Brain microvascular endothelial cell (primary cell): Measurements from ENCODE around the gene LRRC8A.
A peak's percentile ranks its signal among the peaks of the same experiment; 100 is the strongest.

ENCODE experiments used
- DNase-seq: peaks from one replicate; pipeline ENCODE4 v3.0.0-alpha.2; 2020
- H3K27ac ChIP-seq: fragments of 250-450 bp; sonication (Bioruptor Pico); 2 replicates; pipeline ENCODE4 v1.5.1; 2020; ENCODE audit warnings: mild to moderate bottlenecking, moderate library complexity
- H3K27me3 ChIP-seq: fragments of 250-450 bp; sonication (Bioruptor Pico); replicated peaks from 2 replicates; pipeline ENCODE4 v1.5.1; 2020; ENCODE audit warnings: mild to moderate bottlenecking
- H3K36me3 ChIP-seq: fragments of 250-450 bp; sonication (Bioruptor Pico); replicated peaks from 2 replicates; pipeline ENCODE4 v1.5.1; 2020; ENCODE audit warnings: mild to moderate bottlenecking
- H3K4me3 ChIP-seq: 2 replicates; pipeline ENCODE4 v1.5.1; 2011; ENCODE audit warnings: low read depth, mild to moderate bottlenecking, control low read depth, low read length, moderate library complexity
- in situ Hi-C: cut with HindIII; loops from 2 replicates; pipeline ENCODE4 v1.10.0; 2017; ENCODE audit warnings: low sequenced_read_pairs, low pct_ligation_motif_present
- TF ChIP-seq, protein P1 (sequence below): IDR thresholded peaks from 2 replicates; pipeline ENCODE4 v1.5.1; 2011; ENCODE audit warnings: low read depth, mild to moderate bottlenecking, moderate library complexity, low read length, control low read depth, inconsistent platforms; ENCODE audit errors: missing control alignments

Gene LRRC8A

DNA sequence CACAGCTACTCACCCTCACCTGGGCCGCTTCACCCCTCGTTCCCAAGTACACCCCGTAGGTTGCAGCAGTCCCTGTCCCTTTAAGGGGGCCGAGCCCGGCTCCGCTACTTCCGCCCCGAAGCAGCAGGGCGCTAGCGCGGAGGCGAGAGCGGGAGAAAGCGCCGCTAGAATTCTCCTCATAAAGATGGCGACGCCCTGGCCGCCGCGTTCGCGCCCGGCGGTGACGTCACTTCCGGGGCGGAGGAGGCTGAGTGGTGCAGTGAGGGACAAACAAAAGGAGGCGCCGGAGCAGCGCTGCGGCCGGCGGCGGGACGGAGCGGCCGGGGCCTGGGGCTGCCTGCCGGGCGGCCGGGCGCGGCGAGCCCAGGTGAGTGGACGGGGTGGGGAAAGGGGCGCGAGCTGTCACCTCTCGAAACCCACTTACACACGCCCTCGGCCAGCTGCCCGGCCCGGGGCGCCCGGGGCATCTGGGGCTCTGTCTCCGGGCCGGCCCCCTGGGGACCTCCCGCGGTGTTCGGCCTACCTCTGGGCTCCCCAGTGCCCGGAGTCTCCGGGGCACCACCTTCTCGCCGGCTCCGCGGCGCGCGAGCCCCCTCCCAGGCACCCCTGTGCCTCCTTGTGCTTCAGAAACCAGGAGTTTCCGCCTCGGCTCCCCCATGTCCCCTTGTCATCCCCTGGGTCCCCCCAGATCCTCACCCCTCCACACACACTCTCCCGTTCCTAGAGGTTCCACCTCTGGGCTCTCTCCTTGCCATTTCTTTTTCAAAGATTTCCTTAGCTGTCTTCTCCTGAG, at the start of gene LRRC8A, which contains the start of gene KYAT1:
Gene LRRC8A, plus strand, starts transcription at position 250 of the 793 bp plus-strand sequence. CDS start 25,032 bp downstream, outside the sequence.
Gene KYAT1, minus strand, starts transcription at position 67 of the 793 bp plus-strand sequence. CDS start 36,545 bp downstream, outside the sequence.
- peak; percentile 93 for DNase-seq
- Histone ChIP-seq H3K27me3 (no peaks in the 10 kb centered on the region), H3K36me3 (peaks cover 15% of the 10 kb centered on the region), H3K27ac (peak within 1 kb of the TSS; percentile 69), H3K4me3 (peak within 1 kb of the TSS; percentile 93)
- in situ Hi-C loops = no loop called here
- TF ChIP-seq, protein P1, sequence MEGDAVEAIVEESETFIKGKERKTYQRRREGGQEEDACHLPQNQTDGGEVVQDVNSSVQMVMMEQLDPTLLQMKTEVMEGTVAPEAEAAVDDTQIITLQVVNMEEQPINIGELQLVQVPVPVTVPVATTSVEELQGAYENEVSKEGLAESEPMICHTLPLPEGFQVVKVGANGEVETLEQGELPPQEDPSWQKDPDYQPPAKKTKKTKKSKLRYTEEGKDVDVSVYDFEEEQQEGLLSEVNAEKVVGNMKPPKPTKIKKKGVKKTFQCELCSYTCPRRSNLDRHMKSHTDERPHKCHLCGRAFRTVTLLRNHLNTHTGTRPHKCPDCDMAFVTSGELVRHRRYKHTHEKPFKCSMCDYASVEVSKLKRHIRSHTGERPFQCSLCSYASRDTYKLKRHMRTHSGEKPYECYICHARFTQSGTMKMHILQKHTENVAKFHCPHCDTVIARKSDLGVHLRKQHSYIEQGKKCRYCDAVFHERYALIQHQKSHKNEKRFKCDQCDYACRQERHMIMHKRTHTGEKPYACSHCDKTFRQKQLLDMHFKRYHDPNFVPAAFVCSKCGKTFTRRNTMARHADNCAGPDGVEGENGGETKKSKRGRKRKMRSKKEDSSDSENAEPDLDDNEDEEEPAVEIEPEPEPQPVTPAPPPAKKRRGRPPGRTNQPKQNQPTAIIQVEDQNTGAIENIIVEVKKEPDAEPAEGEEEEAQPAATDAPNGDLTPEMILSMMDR = no peak

DNA sequence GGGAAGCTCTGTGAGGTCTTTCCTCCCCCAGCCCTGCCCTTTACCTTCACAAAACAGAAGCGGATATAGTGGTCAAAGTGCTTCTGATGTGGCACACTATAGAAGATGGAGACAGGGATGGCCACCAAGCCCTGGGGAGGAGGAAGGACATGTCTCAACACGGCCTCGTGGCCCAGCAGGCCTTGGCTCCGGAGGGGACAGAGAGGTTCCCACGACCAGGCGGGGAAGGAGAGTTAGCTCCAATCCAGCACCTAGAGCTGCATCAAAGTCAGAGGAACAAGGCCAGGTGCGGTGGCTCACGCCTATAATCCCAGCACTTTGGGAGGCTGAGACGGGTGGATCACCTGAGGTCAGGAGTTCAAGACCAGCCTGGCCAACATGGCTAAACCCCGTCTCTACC, 48.2 kb upstream of the LRRC8A start:
- TF ChIP-seq, protein P1 = no peak
- in situ Hi-C loops = no loop called here

DNA sequence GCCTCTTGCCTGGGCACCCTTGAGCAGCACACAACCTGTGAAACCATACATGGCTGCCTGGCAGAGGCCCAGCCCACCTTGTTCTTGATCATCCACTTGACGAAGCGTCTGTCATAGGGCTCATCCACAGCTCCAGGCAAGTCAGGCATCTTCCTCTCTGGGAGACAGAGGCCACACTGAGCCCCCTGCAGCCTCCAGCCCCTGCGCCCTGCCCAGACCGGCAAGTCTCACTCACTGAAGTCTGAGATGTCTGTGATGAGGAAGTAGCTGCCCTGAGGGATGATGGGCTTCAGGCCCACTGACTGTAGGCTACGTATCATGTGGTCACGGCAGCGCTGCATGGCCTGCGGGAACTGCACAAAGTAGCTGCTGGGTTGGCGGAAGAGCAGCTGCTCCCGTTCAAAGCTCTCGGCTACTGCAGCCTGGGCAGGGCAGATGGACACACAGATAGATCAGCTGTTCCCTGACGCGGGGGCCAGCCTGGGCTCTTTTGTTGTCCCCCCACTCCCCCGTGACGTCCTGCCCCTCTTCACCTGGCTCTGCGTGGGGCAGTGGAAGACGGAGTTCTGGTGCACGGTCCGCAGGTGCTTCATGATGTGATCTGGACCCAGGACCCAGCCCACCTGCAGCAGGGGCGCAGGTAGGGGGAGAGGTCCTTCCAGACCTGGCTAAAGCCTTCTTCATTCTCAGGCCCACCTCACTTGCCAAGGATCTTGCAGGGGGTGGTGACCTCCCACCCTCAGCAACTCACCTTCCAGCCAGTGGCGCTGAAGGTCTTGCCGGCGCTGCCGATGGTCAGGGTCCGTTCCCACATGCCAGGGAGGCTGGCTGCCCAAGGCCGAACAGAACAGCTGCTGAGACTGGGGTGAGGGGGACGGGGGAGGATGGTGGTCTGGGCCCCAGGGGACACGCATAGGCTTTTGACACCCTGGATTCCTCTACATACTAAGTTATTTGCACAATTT, 46.4 kb upstream of the LRRC8A start:
- Histone ChIP-seq H3K27me3 (no peaks in the 10 kb centered on the region), H3K4me3 (no peak overlapping the region), H3K27ac (no peak overlapping the region), H3K36me3 (no peaks in the 10 kb centered on the region)
- in situ Hi-C loops = no loop called here
- TF ChIP-seq, protein P1 = no peak
- no peak for DNase-seq

More for the DNA sequence above, 48.2 kb upstream of the LRRC8A start:
- H3K27ac ChIP-seq = no peak overlapping the region
- H3K27me3 ChIP-seq = no peaks in the 10 kb centered on the region
- H3K4me3 ChIP-seq = no peak overlapping the region
- no peaks in the 10 kb centered on the region for H3K36me3 ChIP-seq
- no peak for DNase-seq

DNA sequence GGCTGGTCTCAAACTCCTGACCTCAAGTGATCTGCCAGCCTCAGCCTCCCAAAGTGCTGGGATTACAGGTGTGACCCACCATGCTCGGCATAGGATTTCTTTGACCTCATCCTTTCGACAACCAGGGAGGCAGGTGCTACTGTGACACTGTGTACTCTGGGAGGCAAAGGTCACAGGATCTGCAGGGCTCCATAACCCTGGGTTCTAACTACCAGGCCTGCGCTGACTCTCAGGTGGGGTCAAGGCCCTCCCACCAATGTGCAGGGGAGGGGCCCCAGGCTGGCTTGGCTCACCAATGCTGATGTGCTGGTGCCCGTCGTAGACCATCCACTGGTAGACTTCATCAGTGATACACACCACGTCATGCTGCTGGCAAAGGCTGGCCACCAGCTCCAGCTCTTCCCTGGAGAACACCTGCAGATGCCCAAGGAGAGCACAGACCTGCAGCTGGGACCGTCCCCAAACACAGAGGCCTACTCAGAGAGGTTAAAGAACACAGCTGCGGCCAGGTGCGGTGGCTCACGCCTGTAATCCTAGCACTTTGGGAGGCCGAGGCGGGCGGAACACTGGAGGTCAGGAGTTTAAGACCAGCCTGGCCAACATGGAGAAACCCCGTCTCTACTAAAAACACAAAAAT, 45.3 kb upstream of the LRRC8A start:
- TF ChIP-seq, protein P1 = no peak

DNA sequence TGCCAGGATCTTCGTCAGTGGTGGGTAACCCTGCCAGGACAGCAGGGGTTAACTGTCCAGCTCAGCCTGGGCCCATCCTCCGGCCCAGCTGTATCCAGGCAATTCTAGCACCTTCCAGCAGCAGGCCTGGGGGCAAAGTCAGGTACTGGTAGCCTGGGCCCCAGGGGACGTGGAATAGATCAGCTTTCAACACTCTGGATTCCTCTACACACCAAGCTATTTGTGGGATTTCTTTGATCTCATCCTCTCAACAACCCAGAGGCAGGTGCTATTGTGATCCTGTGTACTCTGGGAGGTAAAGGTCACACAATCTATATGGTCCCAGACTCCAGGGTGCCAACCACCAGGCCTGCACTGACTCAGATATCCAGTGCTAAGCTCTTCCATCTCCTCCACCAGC, 43.6 kb upstream of the LRRC8A start:
- H3K36me3 ChIP-seq = no peaks in the 10 kb centered on the region
- in situ Hi-C loops = no loop called here

More for the DNA sequence above, 45.3 kb upstream of the LRRC8A start:
- Histone ChIP-seq H3K36me3 (no peaks in the 10 kb centered on the region), H3K4me3 (no peak overlapping the region), H3K27me3 (no peaks in the 10 kb centered on the region), H3K27ac (no peak overlapping the region)
- no peak for DNase-seq
- in situ Hi-C loops = no loop called here

More for the DNA sequence above, 43.6 kb upstream of the LRRC8A start:
- TF ChIP-seq, protein P1 = no peak
- no peak overlapping the region for H3K27ac ChIP-seq
- no peak for DNase-seq
- H3K27me3 ChIP-seq = no peaks in the 10 kb centered on the region
- H3K4me3 ChIP-seq = no peak overlapping the region
